H1 (cell line): ENCODE results near the gene CACNA1C. TPM values are rescaled to one million over a fixed set of nuclear protein-coding genes. Genes with fewer than 3 reads are reported as not detected.

Experiments used
- BCL11A ChIP-seq, 2 experiments: IDR thresholded peaks; one replicate each; pipeline ENCODE4 v1.6.1; 2011; ENCODE audit warnings: low read depth in 2 of 2, low read length in 2 of 2, mild to moderate bottlenecking in 2 of 2
- BRCA1 ChIP-seq: IDR thresholded peaks from 2 replicates; pipeline ENCODE4 v1.6.1; 2012; ENCODE audit warnings: low read depth, low read length, improper control_type of control experiment
- EGR1 ChIP-seq: IDR thresholded peaks from 2 replicates; pipeline ENCODE4 v1.6.1; 2011; ENCODE audit warnings: low read depth, low read length, borderline replicate concordance
- KDM1A ChIP-seq: fragments of 200-600, 300-600 bp; sonication (generic); IDR thresholded peaks from 2 replicates; pipeline ENCODE4 v1.7.1; 2016; ENCODE audit warnings: mild to moderate bottlenecking, low read length, borderline replicate concordance
- SP1 ChIP-seq: IDR thresholded peaks from 2 replicates; pipeline ENCODE4 v1.6.1; 2011; ENCODE audit warnings: low read depth, low read length
- polyA plus RNA-seq, 7 experiments: library from polyadenylated mRNA; depleted of rRNA in 3 of 7; stranded (reverse) in 5 of 7; unstranded in 2 of 7; fragments of >200 nt in 5 of 7; fragments of 200-250 nt in 2 of 7; gene quantifications; 1 replicate in 5 of 7; 2 replicates in 1 of 7; 4 replicates in 1 of 7; pipeline versions ENCODE4 v1.2.1 to v1.2.3, GENCODE V29; 2011 to 2013; ENCODE audit warnings: missing spikeins in 2 of 7, mixed read lengths in 2 of 7
- total RNA-seq: library from RNA; stranded (reverse); fragmentation: NEBNext Ultra II Directional; extraction: Animal tissue kit (Norgen Biotek cat#: 25700); gene quantifications from 2 replicates; pipeline ENCODE4 v1.2.1, GENCODE V29; 2021

Gene CACNA1C
- total and polyA plus RNA-seq, 2 of the 8 experiments (the other 6 are each of a cell fraction or from before 2014, with no cell fraction given): 1.3 TPM

DNA sequence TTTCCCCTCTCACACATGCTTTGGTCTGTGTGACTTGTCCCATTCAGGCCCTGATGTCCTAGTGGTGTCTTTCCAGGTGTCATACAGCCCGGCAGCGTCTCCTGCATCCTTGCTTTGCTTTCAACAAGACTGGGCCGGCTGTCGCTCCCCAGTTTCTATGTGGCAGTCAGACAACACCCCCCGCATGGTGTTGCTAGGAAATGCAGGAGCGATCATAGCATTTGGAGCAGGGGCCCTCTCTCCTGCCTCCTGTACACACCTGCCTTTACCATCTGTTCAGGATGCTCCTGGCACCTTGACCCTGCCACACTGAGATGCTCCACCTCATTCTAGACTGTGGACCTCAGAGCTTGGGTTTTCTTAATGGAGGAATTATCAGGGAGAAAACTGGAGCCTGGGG lies 29.5 kb downstream of the CACNA1C start (continued):
- no peak for TF ChIP-seq BRCA1
- TF ChIP-seq EGR1: no peak
- no peak for TF ChIP-seq KDM1A
- TF ChIP-seq SP1: no peak
- no peak for TF ChIP-seq BCL11A (IDR thresholded peaks at IDR 0.05; ENCODE audit: low read depth in 2 of 2, low read length in 2 of 2)
